H9 (cell line): Measurements from ENCODE around the gene CCDC71L. TPM values are rescaled to one million over a fixed set of nuclear protein-coding genes. Genes with fewer than 3 reads are reported as not detected.

Source experiments
- DNase-seq: peaks from one replicate; pipeline ENCODE4 v3.0.0-alpha.2; 2017
- H2AFZ ChIP-seq: one replicate; pipeline ENCODE4 v1.6.1; 2013; ENCODE audit warnings: mild to moderate bottlenecking, low read length, control low read depth, moderate library complexity
- H2AK5ac ChIP-seq: 2 replicates; pipeline ENCODE4 v1.6.1; 2013; ENCODE audit warnings: low read length, control low read depth, mixed read lengths; ENCODE audit not compliant: insufficient read length
- H2BK120ac ChIP-seq: one replicate; pipeline ENCODE4 v1.6.1; 2013; ENCODE audit warnings: low read depth, mild to moderate bottlenecking, low read length, control low read depth, inconsistent platforms; ENCODE audit not compliant: poor library complexity, severe bottlenecking
- H2BK12ac ChIP-seq: 2 replicates; pipeline ENCODE4 v1.6.1; 2013; ENCODE audit warnings: low read length, control low read depth, mixed read lengths, low read depth; ENCODE audit not compliant: insufficient read length
- H2BK15ac ChIP-seq: 2 replicates; pipeline ENCODE4 v1.6.1; 2013; ENCODE audit warnings: low read depth, low read length, control low read depth
- H2BK20ac ChIP-seq: one replicate; pipeline ENCODE4 v1.6.1; 2013; ENCODE audit warnings: low read depth, mild to moderate bottlenecking, low read length, control low read depth, inconsistent platforms; ENCODE audit not compliant: poor library complexity, severe bottlenecking
- H2BK5ac ChIP-seq: 2 replicates; pipeline ENCODE4 v1.6.1; 2013; ENCODE audit warnings: low read length, control low read depth, mixed read lengths; ENCODE audit not compliant: insufficient read length
- H3K14ac ChIP-seq: 2 replicates; pipeline ENCODE4 v1.6.1; 2013; ENCODE audit warnings: low read length, control low read depth; ENCODE audit not compliant: insufficient read depth
- H3K18ac ChIP-seq: 2 replicates; pipeline ENCODE4 v1.6.1; 2013; ENCODE audit warnings: low read depth, mild to moderate bottlenecking, mixed read lengths, low read length, control low read depth; ENCODE audit not compliant: insufficient read length
- H3K23ac ChIP-seq: 2 replicates; pipeline ENCODE4 v1.6.1; 2013; ENCODE audit warnings: low read length, control low read depth, mixed read lengths, low read depth; ENCODE audit not compliant: insufficient read length
- H3K23me2 ChIP-seq: 2 replicates; pipeline ENCODE4 v1.6.1; 2013; ENCODE audit warnings: low read depth, mild to moderate bottlenecking, mixed read lengths, low read length, control low read depth; ENCODE audit not compliant: insufficient read length, poor library complexity, severe bottlenecking
- H3K27ac ChIP-seq: 2 replicates; pipeline ENCODE4 v1.5.1; 2013; ENCODE audit warnings: low read length, control low read depth, mixed read lengths, low read depth; ENCODE audit not compliant: insufficient read length
- H3K27me3 ChIP-seq: 2 replicates; pipeline ENCODE4 v1.6.1; 2013; ENCODE audit warnings: low read length, control low read depth, inconsistent platforms; ENCODE audit not compliant: insufficient read depth
- H3K4ac ChIP-seq: 2 replicates; pipeline ENCODE4 v1.6.1; 2013; ENCODE audit warnings: low read depth, mild to moderate bottlenecking, control low read depth, inconsistent platforms, low read length, moderate library complexity
- H3K4me1 ChIP-seq: 2 replicates; pipeline ENCODE4 v1.6.1; 2013; ENCODE audit warnings: low read length, control low read depth, inconsistent platforms; ENCODE audit not compliant: insufficient read depth
- H3K4me2 ChIP-seq: 2 replicates; pipeline ENCODE4 v1.6.1; 2013; ENCODE audit warnings: low read length, control low read depth, mixed read lengths; ENCODE audit not compliant: insufficient read length, insufficient read depth
- H3K56ac ChIP-seq: 2 replicates; pipeline ENCODE4 v1.6.1; 2013; ENCODE audit warnings: low read depth, mild to moderate bottlenecking, mixed read lengths, low read length, control low read depth; ENCODE audit not compliant: insufficient read length
- H3K79me1 ChIP-seq: 2 replicates; pipeline ENCODE4 v1.6.1; 2013; ENCODE audit warnings: low read depth, mild to moderate bottlenecking, moderate library complexity, low read length, control low read depth, inconsistent platforms; ENCODE audit not compliant: insufficient read depth, poor library complexity, severe bottlenecking
- H3K79me2 ChIP-seq: 2 replicates; pipeline ENCODE4 v1.6.1; 2013; ENCODE audit warnings: low read length, control low read depth, inconsistent platforms; ENCODE audit not compliant: insufficient read depth
- H3K9ac ChIP-seq: 2 replicates; pipeline ENCODE4 v1.6.1; 2013; ENCODE audit warnings: low read length, control low read depth, mixed read lengths; ENCODE audit not compliant: insufficient read length; ENCODE audit errors: extremely low read depth
- H3K9me3 ChIP-seq: one replicate; pipeline ENCODE4 v1.6.1; 2013; ENCODE audit warnings: low read depth, low read length, inconsistent platforms; ENCODE audit not compliant: control insufficient read depth
- H3T11ph ChIP-seq: one replicate; pipeline ENCODE4 v1.6.1; 2013; ENCODE audit warnings: mild to moderate bottlenecking, low read length, control low read depth, inconsistent platforms
- H4K20me1 ChIP-seq: one replicate; pipeline ENCODE4 v1.6.1; 2013; ENCODE audit not compliant: control insufficient read depth, insufficient read length, insufficient read depth
- H4K5ac ChIP-seq: 2 replicates; pipeline ENCODE4 v1.6.1; 2013; ENCODE audit warnings: low read depth, mild to moderate bottlenecking, mixed read lengths, low read length, control low read depth; ENCODE audit not compliant: insufficient read length
- H4K8ac ChIP-seq: replicated peaks from 2 replicates; pipeline ENCODE4 v1.6.1; 2013; ENCODE audit warnings: low read length, control low read depth, mixed read lengths, low read depth; ENCODE audit not compliant: insufficient read length
- H4K91ac ChIP-seq: 2 replicates; pipeline ENCODE4 v1.6.1; 2013; ENCODE audit warnings: low read depth, mild to moderate bottlenecking, moderate library complexity, mixed read lengths, low read length, control low read depth; ENCODE audit not compliant: insufficient read length
- H3K27ac Mint-ChIP-seq, 3 experiments: 2 replicates in 2 of 3; 3 replicates in 1 of 3; pipeline ENCODE4 v1.8.0; 2020 to 2021; ENCODE audit warnings: mixed read lengths in 3 of 3, mild to moderate bottlenecking in 1 of 3, moderate library complexity in 1 of 3
- H3K27me3 Mint-ChIP-seq: 2 replicates; pipeline ENCODE4 v1.8.0; 2021; ENCODE audit warnings: low read depth, mild to moderate bottlenecking, moderate library complexity, mixed read lengths
- H3K36me3 Mint-ChIP-seq, 3 experiments: 2 replicates in 2 of 3; 3 replicates in 1 of 3; pipeline ENCODE4 v1.8.0; 2020 to 2021; ENCODE audit warnings: low read depth in 3 of 3, mixed read lengths in 3 of 3; ENCODE audit not compliant: insufficient read depth in 1 of 3
- H3K4me1 Mint-ChIP-seq, 2 experiments: 2 replicates each; pipeline ENCODE4 v1.8.0; 2020; ENCODE audit warnings: mixed read lengths in 2 of 2
- H3K4me3 Mint-ChIP-seq, 2 experiments: 2 replicates in 1 of 2; 3 replicates in 1 of 2; pipeline ENCODE4 v1.8.0; 2020 to 2021; ENCODE audit warnings: mild to moderate bottlenecking in 2 of 2, mixed read lengths in 2 of 2, moderate library complexity in 1 of 2
- H3K9me3 Mint-ChIP-seq, 2 experiments: 2 replicates in 1 of 2; 3 replicates in 1 of 2; pipeline ENCODE4 v1.8.0; 2020; ENCODE audit warnings: mild to moderate bottlenecking in 2 of 2, mixed read lengths in 2 of 2, moderate library complexity in 1 of 2
- WGBS: extraction: QIAGEN DNeasy Blood & Tissue Kit; methylation state at CpG from one replicate; pipeline ENCODE4 v1.1.7; 2013; ENCODE audit warnings: missing lambda C conversion rate, low lambda C conversion rate, mixed read lengths; ENCODE audit not compliant: insufficient read length; ENCODE audit errors: extremely low coverage; 5-methylcytosine and 5-hydroxymethylcytosine counted together
- total RNA-seq: library from RNA; stranded (reverse); gene quantifications from 2 replicates; pipeline ENCODE4 v1.2.1, GENCODE V29; 2021
- TF ChIP-seq, protein P1 (sequence below): fragments of 200-600 bp; sonication (generic); conservative IDR thresholded peaks from 3 replicates; pipeline ENCODE4 v1.8.0; 2021; ENCODE audit warnings: antibody characterized with exemption, mild to moderate bottlenecking

The CCDC71L gene
- total RNA-seq, 1 experiment from 2014 or later: 13.7 TPM

DNA sequence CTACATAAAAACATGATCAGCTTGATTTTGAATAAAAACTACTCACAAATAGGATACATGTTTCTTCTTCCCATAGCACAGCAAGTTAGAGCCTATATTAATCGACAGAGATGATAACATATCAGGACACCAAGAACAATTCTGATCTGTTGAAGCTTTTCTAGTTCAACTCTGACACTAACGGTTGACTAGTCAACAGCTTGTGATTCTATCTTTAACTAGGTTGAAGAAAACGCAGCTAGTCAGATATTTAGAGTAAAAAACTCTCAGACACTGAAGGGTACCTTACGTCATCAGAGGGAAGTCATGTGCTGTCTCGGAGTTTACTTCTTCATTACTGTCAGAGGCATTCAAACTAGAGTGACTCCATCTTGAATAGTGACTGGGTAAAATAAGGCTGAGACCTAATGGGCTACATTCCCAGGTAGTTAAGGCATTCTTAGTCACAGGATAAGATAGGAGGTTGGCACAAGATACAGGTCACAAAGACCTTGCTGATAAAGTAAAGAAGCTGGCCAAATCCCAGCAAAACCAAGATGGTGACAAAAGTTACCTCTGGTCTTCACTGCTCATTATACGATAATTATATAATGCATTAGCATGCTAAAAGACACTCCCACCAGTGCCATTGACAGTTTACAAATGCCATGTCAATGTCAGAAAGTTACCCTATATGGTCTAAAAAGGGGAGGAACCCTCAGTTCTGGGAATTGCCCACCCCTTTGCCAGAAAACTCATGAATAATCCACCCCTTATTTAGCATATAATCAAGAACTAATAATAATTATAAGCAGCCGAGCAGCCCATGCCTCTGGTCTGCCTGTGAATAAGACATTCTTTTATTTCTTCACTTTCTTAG is 21.3 kb downstream of the CCDC71L start:
- H3K79me1 ChIP-seq: no peaks in the 10 kb centered on the region
- H2BK15ac ChIP-seq: no peak overlapping the region
- no peak overlapping the region for H2AK5ac ChIP-seq
- no peaks in the 10 kb centered on the region for H3K79me2 ChIP-seq
- H3K27ac Mint-ChIP-seq: no peak overlapping the region
- no peak overlapping the region for H4K91ac ChIP-seq
- no peak overlapping the region for H3T11ph ChIP-seq
- no peak for DNase-seq
- H3K4me3 Mint-ChIP-seq: no peak overlapping the region
- no peak overlapping the region for H3K27ac ChIP-seq
- H2BK5ac ChIP-seq: no peak overlapping the region
- no peak overlapping the region for H3K9ac ChIP-seq
- H2BK120ac ChIP-seq: no peak overlapping the region
- no peaks in the 10 kb centered on the region for H3K27me3 ChIP-seq
- TF ChIP-seq, protein P1, sequence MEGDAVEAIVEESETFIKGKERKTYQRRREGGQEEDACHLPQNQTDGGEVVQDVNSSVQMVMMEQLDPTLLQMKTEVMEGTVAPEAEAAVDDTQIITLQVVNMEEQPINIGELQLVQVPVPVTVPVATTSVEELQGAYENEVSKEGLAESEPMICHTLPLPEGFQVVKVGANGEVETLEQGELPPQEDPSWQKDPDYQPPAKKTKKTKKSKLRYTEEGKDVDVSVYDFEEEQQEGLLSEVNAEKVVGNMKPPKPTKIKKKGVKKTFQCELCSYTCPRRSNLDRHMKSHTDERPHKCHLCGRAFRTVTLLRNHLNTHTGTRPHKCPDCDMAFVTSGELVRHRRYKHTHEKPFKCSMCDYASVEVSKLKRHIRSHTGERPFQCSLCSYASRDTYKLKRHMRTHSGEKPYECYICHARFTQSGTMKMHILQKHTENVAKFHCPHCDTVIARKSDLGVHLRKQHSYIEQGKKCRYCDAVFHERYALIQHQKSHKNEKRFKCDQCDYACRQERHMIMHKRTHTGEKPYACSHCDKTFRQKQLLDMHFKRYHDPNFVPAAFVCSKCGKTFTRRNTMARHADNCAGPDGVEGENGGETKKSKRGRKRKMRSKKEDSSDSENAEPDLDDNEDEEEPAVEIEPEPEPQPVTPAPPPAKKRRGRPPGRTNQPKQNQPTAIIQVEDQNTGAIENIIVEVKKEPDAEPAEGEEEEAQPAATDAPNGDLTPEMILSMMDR: no peak
- no peaks in the 10 kb centered on the region; the same call in none of the 2 replicates for H3K27me3 Mint-ChIP-seq
- H4K8ac ChIP-seq: no peak overlapping the region
- H3K9me3 Mint-ChIP-seq: peaks cover 0 to 2% of the 10 kb centered on the region in 2 experiments; a peak in 2 of 5 replicates
- no peak overlapping the region for H4K5ac ChIP-seq
- no peak overlapping the region for H3K18ac ChIP-seq
- H2AFZ ChIP-seq: no peak overlapping the region
- no peaks in the 10 kb centered on the region; a peak in 1 of 7 replicates for H3K36me3 Mint-ChIP-seq
- H3K4me1 ChIP-seq: no peaks in the 10 kb centered on the region
- no CpG with 5 or more reads among the region's 7 CpGs for WGBS
- no peak overlapping the region for H3K23ac ChIP-seq
- no peaks in the 10 kb centered on the region for H4K20me1 ChIP-seq
- H3K4me1 Mint-ChIP-seq: no peaks in the 10 kb centered on the region
- H2BK12ac ChIP-seq: no peak overlapping the region
- no peak overlapping the region for H3K14ac ChIP-seq
- no peak overlapping the region for H2BK20ac ChIP-seq
- no peak overlapping the region for H3K4ac ChIP-seq
- no peak overlapping the region for H3K4me2 ChIP-seq
- H3K23me2 ChIP-seq: no peaks in the 10 kb centered on the region
- no peak overlapping the region for H3K56ac ChIP-seq
- no peaks in the 10 kb centered on the region for H3K9me3 ChIP-seq
